Neural cell (in vitro differentiated cells): ENCODE results near the gene RANBP10.

Experiments used
- CTCF ChIP-seq: fragments of 450-650 bp; IDR thresholded peaks from 2 replicates; pipeline ENCODE4 v1.5.1; 2014; ENCODE audit warnings: antibody characterized with exemption, mild to moderate bottlenecking, moderate library complexity; ENCODE audit not compliant: poor library complexity, severe bottlenecking
- EP300 ChIP-seq: fragments of 450-650 bp; conservative IDR thresholded peaks from 2 replicates; pipeline ENCODE4 v1.6.1; 2014; ENCODE audit warnings: antibody characterized with exemption, mild to moderate bottlenecking, moderate library complexity; ENCODE audit not compliant: poor library complexity, severe bottlenecking
- EZH2 ChIP-seq: fragments of 200-600, 300-800 bp; shearing (Covaris generic), sonication (generic); IDR thresholded peaks from 2 replicates; pipeline ENCODE4 v1.6.1; 2014; ENCODE audit warnings: antibody characterized with exemption, low read length, borderline replicate concordance, mild to moderate bottlenecking; ENCODE audit not compliant: insufficient read depth, poor library complexity, severe bottlenecking
- RAD21 ChIP-seq: fragments of 450-650 bp; conservative IDR thresholded peaks from 2 replicates; pipeline ENCODE4 v1.6.1; 2014; ENCODE audit warnings: antibody characterized with exemption, mild to moderate bottlenecking, moderate library complexity
- TAF1 ChIP-seq: IDR thresholded peaks from 2 replicates; pipeline ENCODE4 v1.6.1; 2012; ENCODE audit warnings: low read depth

GRCh38 chr16:67855789-67856188 lies 49.4 kb upstream of the RANBP10 start:
- TF ChIP-seq CTCF (no peak), TAF1 (no peak), RAD21 (no peak), EZH2 (no peak), EP300 (no peak)
